ENCODE data around the gene HS2ST1.

DNA sequence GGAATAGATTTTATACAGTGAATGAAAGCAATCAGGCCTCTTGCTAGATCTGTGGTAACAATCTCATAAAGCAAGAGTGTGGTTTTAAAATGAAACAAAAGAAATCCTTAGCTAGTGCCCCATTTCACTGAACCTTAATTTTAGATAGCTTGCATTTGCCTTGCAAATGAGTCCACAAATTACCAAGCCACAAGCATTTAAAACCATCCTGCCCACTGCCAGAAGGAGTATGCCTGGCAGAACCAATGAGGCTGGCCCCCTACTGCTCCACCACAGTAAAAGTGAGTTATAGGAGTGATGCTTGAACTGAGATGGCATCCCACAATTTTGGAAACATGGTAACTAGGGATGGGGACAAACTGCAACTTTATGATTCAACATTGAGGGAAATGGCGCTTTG, 207.8 kb downstream of the HS2ST1 start:
- TF ChIP-seq, protein P1, sequence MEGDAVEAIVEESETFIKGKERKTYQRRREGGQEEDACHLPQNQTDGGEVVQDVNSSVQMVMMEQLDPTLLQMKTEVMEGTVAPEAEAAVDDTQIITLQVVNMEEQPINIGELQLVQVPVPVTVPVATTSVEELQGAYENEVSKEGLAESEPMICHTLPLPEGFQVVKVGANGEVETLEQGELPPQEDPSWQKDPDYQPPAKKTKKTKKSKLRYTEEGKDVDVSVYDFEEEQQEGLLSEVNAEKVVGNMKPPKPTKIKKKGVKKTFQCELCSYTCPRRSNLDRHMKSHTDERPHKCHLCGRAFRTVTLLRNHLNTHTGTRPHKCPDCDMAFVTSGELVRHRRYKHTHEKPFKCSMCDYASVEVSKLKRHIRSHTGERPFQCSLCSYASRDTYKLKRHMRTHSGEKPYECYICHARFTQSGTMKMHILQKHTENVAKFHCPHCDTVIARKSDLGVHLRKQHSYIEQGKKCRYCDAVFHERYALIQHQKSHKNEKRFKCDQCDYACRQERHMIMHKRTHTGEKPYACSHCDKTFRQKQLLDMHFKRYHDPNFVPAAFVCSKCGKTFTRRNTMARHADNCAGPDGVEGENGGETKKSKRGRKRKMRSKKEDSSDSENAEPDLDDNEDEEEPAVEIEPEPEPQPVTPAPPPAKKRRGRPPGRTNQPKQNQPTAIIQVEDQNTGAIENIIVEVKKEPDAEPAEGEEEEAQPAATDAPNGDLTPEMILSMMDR (IDR thresholded peaks at IDR 0.05; ENCODE audit: insufficient read depth, low read length): no peak
- TF ChIP-seq, protein P2, sequence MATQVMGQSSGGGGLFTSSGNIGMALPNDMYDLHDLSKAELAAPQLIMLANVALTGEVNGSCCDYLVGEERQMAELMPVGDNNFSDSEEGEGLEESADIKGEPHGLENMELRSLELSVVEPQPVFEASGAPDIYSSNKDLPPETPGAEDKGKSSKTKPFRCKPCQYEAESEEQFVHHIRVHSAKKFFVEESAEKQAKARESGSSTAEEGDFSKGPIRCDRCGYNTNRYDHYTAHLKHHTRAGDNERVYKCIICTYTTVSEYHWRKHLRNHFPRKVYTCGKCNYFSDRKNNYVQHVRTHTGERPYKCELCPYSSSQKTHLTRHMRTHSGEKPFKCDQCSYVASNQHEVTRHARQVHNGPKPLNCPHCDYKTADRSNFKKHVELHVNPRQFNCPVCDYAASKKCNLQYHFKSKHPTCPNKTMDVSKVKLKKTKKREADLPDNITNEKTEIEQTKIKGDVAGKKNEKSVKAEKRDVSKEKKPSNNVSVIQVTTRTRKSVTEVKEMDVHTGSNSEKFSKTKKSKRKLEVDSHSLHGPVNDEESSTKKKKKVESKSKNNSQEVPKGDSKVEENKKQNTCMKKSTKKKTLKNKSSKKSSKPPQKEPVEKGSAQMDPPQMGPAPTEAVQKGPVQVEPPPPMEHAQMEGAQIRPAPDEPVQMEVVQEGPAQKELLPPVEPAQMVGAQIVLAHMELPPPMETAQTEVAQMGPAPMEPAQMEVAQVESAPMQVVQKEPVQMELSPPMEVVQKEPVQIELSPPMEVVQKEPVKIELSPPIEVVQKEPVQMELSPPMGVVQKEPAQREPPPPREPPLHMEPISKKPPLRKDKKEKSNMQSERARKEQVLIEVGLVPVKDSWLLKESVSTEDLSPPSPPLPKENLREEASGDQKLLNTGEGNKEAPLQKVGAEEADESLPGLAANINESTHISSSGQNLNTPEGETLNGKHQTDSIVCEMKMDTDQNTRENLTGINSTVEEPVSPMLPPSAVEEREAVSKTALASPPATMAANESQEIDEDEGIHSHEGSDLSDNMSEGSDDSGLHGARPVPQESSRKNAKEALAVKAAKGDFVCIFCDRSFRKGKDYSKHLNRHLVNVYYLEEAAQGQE (IDR thresholded peaks at IDR 0.05; ENCODE audit: insufficient replicate concordance, low read depth): no peak
- no peak for TF ChIP-seq POLR2AphosphoS5 (IDR thresholded peaks at IDR 0.05; ENCODE audit: low read depth)

Data from HL-60 (cell line).